ENCODE results near the gene OGDH. TPM values are rescaled to one million over a fixed set of nuclear protein-coding genes. Genes with fewer than 3 reads are reported as not detected.

The OGDH gene
- total RNA-seq, 1 donor from 2014 or later, result 73.7 TPM

GRCh38 chr7:44752822-44753221 is 146.4 kb downstream of the OGDH start:
- TF ChIP-seq CTCF (IDR thresholded peaks at IDR 0.05; ENCODE audit: insufficient read depth, low read depth, low read length) (no peak), EZH2 (IDR thresholded peaks at IDR 0.05; ENCODE audit: insufficient read depth, low read length) (no peak)
- no peak overlapping the region for H3K27ac ChIP-seq (ENCODE audit: low read depth, low read length)

GRCh38 chr7:44754802-44755697 is 148.6 kb downstream of the OGDH start:
- Histone ChIP-seq H3K27ac (ENCODE audit: low read depth, low read length) (no peak overlapping the region), H3K4me3 (ENCODE audit: insufficient read depth, low read depth, low read length) (no peak overlapping the region), H3K36me3 (ENCODE audit: insufficient read depth, low read length) (peaks cover 3% of the 10 kb centered on the region), H3K4me2 (ENCODE audit: low read length) (no peak overlapping the region), H3K9ac (ENCODE audit: low read length) (no peak overlapping the region), H3K4me1 (ENCODE audit: insufficient read depth, low read length) (peaks cover 7% of the 10 kb centered on the region), H2AFZ (ENCODE audit: low read depth, low read length) (no peak overlapping the region), H3K9me3 (ENCODE audit: insufficient read depth, low read depth, low read length) (no peaks in the 10 kb centered on the region), H4K20me1 (ENCODE audit: insufficient read depth, low read length) (peaks cover 72% of the 10 kb centered on the region), H3K79me2 (ENCODE audit: insufficient read depth, low read length) (peaks cover 62% of the 10 kb centered on the region), H3K27me3 (ENCODE audit: insufficient read depth, low read length) (no peaks in the 10 kb centered on the region)
- Mint-ChIP-seq H3K9me3 (ENCODE audit: unreplicated experiment) (no peaks in the 10 kb centered on the region), H3K27ac (ENCODE audit: unreplicated experiment) (no peak overlapping the region), H3K4me3 (ENCODE audit: unreplicated experiment) (no peak overlapping the region), H3K36me3 (ENCODE audit: low read depth, unreplicated experiment) (peaks cover 8% of the 10 kb centered on the region), H3K4me1 (ENCODE audit: low read depth, unreplicated experiment) (peaks cover 14% of the 10 kb centered on the region), H3K27me3 (ENCODE audit: low read depth, unreplicated experiment) (no peaks in the 10 kb centered on the region)
- FAIRE-seq (no peak), DNase-seq (ENCODE audit: low read depth) (no peak)
- TF ChIP-seq EZH2 (IDR thresholded peaks at IDR 0.05; ENCODE audit: insufficient read depth, low read length) (no peak), CTCF (IDR thresholded peaks at IDR 0.05; ENCODE audit: insufficient read depth, low read depth, low read length) (no peak)

More at GRCh38 chr7:44752822-44753221, 146.4 kb downstream of the OGDH start:
- DNase-seq (ENCODE audit: low read depth) (no peak), FAIRE-seq (no peak)
- H3K4me3 Mint-ChIP-seq (ENCODE audit: unreplicated experiment), result no peak overlapping the region
- peaks cover 8% of the 10 kb centered on the region for H3K36me3 Mint-ChIP-seq (ENCODE audit: low read depth, unreplicated experiment)
- Histone ChIP-seq H3K4me2 (ENCODE audit: low read length) (no peak overlapping the region), H3K79me2 (ENCODE audit: insufficient read depth, low read length) (peaks cover 74% of the 10 kb centered on the region), H3K9ac (ENCODE audit: low read length) (no peak overlapping the region), H3K4me3 (ENCODE audit: insufficient read depth, low read depth, low read length) (no peak overlapping the region), H4K20me1 (ENCODE audit: insufficient read depth, low read length) (peaks cover 83% of the 10 kb centered on the region), H2AFZ (ENCODE audit: low read depth, low read length) (no peak overlapping the region), H3K27me3 (ENCODE audit: insufficient read depth, low read length) (no peaks in the 10 kb centered on the region), H3K4me1 (ENCODE audit: insufficient read depth, low read length) (peaks cover 17% of the 10 kb centered on the region), H3K36me3 (ENCODE audit: insufficient read depth, low read length) (peaks cover 3% of the 10 kb centered on the region), H3K9me3 (ENCODE audit: insufficient read depth, low read depth, low read length) (no peaks in the 10 kb centered on the region)
- no peaks in the 10 kb centered on the region for H3K27me3 Mint-ChIP-seq (ENCODE audit: low read depth, unreplicated experiment)
- no peaks in the 10 kb centered on the region for H3K9me3 Mint-ChIP-seq (ENCODE audit: unreplicated experiment)
- no peak overlapping the region for H3K27ac Mint-ChIP-seq (ENCODE audit: unreplicated experiment)
- H3K4me1 Mint-ChIP-seq (ENCODE audit: low read depth, unreplicated experiment), result peaks cover 18% of the 10 kb centered on the region
